SK-N-MC (cell line): ENCODE measurements around the gene MTA1.

Experiments used
- DNase-seq: peaks from one replicate; pipeline ENCODE4 v3.0.0-alpha.2; 2011; ENCODE audit warnings: low read depth, low spot score
- H3K27ac ChIP-seq: fragments of 200-600 bp; sonication (generic); 2 replicates; pipeline ENCODE4 v1.5.1; 2016; ENCODE audit warnings: mixed run types
- H3K36me3 ChIP-seq: fragments of 200-600 bp; sonication (generic); 2 replicates; pipeline ENCODE4 v1.6.1; 2017; ENCODE audit warnings: antibody characterized with exemption, low read length, mixed read lengths; ENCODE audit not compliant: insufficient read depth
- H3K4me3 ChIP-seq: fragments of 200-600 bp; sonication (generic); 2 replicates; pipeline ENCODE4 v1.5.1; 2016
- H3K9ac ChIP-seq: fragments of 200-600 bp; sonication (generic); 2 replicates; pipeline ENCODE4 v1.8.0; 2017; ENCODE audit warnings: mixed run types, mixed read lengths; ENCODE audit not compliant: insufficient read length
- H3K9me3 ChIP-seq: fragments of 200-600 bp; sonication (generic); 2 replicates; pipeline ENCODE4 v1.6.1; 2017; ENCODE audit warnings: low read depth, mild to moderate bottlenecking, antibody characterized with exemption, low read length, moderate library complexity, mixed read lengths
- EZH2 ChIP-seq: fragments of 200-600 bp; sonication (generic); IDR thresholded peaks from one replicate; pipeline ENCODE4 v1.6.1; 2017; ENCODE audit warnings: antibody characterized with exemption
- FOXP2 ChIP-seq: optimal IDR thresholded peaks from 2 replicates; pipeline ENCODE3; 2011; ENCODE audit warnings: mild to moderate bottlenecking, moderate library complexity; ENCODE audit not compliant: insufficient read depth; ENCODE audit errors: extremely low read length, control extremely low read depth
- POLR2AphosphoS5 ChIP-seq: IDR thresholded peaks from 2 replicates; pipeline ENCODE4 v1.6.1; 2012; ENCODE audit warnings: mild to moderate bottlenecking, low read depth, low read length, borderline replicate concordance

Gene MTA1

DNA sequence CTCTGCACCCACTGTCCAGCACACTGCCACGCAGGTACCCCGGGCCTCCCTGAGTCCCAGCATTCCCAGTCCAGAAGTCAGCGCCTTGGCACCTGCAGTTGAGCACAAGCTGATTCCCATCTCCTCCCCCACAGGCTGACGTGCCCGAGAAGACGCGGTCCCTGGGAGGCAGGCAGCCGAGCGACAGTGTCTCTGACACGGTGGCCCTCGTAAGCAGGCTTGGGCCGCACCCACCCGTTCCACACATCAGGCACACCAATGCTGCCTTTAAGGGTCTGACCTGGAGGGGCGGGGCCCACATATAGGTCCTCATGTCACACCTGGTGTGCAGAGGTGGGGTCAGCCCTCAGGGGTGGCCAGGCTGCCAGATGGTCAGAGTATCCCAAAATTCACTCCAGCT is 39.7 kb upstream of the MTA1 start:
- no peaks in the 10 kb centered on the region for H3K36me3 ChIP-seq
- DNase-seq, result no peak
- TF ChIP-seq EZH2 (no peak), FOXP2 (no peak), POLR2AphosphoS5 (no peak)

GRCh38 chr14:105380756-105381155 is 38.9 kb upstream of the MTA1 start:
- Histone ChIP-seq H3K36me3 (no peaks in the 10 kb centered on the region), H3K27ac (no peak overlapping the region), H3K4me3 (no peak overlapping the region), H3K9me3 (no peaks in the 10 kb centered on the region), H3K9ac (no peak overlapping the region)
- DNase-seq, result no peak
- no peak for TF ChIP-seq FOXP2
- no peak for TF ChIP-seq POLR2AphosphoS5
- TF ChIP-seq EZH2, result no peak

More for the DNA sequence above, 39.7 kb upstream of the MTA1 start:
- Histone ChIP-seq H3K9ac (no peak overlapping the region), H3K9me3 (no peaks in the 10 kb centered on the region), H3K4me3 (no peak overlapping the region), H3K27ac (no peak overlapping the region)

DNA sequence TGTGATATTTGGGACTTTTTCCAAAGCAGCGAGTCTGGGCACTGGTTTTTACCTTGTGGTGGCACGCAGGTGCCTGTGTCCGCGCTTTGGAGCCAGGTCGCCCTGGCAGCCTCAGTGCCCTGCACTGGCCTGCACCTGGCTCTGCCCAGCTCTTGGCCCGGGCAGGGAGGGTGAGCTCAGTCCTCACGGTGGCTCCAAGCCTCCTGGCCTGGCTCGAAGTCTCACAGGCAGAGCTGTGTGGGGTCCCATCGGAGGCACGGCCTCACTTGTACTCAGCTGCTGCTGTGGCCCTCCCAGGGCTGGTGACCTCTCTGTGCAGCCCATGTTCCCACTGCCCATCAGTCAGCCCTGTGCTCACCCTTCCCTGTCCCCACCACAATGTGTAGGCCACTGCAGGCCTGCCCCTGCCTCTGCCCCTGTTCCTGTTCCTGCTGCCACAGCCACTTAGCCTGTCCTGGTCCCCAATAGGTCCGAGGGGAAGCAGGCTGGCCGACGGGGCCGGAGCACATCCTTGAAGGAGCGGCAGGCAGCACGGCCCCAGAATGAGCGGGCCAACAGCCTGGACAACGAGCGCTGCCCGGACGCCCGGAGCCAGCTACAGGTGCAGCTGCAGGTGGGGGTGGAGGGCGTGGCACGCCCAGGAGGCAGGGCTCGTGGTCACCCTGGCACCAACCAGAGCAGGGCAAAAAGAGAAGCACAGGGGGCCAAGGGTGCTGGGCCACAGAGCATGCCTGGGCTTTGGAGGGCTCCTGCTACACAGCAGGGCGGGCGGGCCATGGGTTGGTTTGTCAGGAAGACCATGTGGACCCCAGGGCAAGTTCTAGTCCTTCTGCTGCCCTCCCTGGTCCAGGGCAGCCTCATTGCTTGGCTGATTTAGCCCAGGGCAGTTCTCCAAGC is 37.9 kb upstream of the MTA1 start:
- H3K4me3 ChIP-seq, result no peak overlapping the region
- DNase-seq, result no peak
- no peaks in the 10 kb centered on the region for H3K36me3 ChIP-seq
- no peak overlapping the region for H3K9ac ChIP-seq
- TF ChIP-seq FOXP2, result no peak
- TF ChIP-seq EZH2, result no peak
- H3K27ac ChIP-seq, result no peak overlapping the region
- no peaks in the 10 kb centered on the region for H3K9me3 ChIP-seq

DNA sequence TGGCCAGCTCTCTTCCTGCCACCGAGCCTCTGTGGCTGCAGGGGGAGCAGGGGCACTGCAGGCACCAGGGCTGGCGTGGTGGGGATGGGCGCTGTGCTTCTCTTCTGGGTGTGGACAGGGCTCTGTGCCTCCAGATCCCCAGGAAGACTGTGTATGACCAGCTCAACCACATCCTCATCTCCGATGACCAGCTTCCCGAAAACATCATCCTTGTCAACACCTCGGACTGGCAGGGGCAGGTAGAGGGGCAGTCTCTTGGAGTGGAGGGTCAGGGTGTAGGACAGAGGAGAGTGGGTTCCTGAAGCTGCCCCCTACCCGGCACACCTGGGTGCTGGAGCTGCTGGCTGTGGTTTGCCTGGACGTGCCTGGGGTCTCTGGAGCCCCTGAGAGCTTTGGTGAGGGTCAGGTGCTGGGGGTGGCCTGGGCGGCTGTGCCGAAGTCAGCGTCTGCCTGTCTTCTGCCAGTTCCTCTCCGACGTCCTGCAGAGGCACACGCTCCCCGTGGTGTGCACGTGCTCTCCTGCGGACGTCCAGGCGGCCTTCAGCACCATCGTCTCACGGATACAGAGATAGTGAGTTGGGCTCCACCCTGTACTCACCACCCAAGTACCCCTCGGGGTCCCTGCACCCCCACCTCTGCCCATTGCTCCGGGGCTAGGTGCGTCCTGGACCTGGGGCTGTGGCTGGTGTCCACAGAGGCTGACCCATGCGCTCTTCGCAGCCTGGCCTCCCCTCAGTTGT is 37.1 kb upstream of the MTA1 start:
- Histone ChIP-seq H3K27ac (no peak overlapping the region), H3K4me3 (no peak overlapping the region), H3K9me3 (no peaks in the 10 kb centered on the region), H3K36me3 (no peaks in the 10 kb centered on the region), H3K9ac (no peak overlapping the region)
- TF ChIP-seq FOXP2, result no peak
- no peak for TF ChIP-seq EZH2
- TF ChIP-seq POLR2AphosphoS5, result no peak
- no peak for DNase-seq

GRCh38 chr14:105383083-105383730 is 36.4 kb upstream of the MTA1 start:
- Histone ChIP-seq H3K27ac (no peak overlapping the region), H3K4me3 (no peak overlapping the region), H3K9ac (no peak overlapping the region), H3K9me3 (no peaks in the 10 kb centered on the region), H3K36me3 (no peaks in the 10 kb centered on the region)
- no peak for DNase-seq
- TF ChIP-seq FOXP2 (no peak), EZH2 (no peak), POLR2AphosphoS5 (no peak)

DNA sequence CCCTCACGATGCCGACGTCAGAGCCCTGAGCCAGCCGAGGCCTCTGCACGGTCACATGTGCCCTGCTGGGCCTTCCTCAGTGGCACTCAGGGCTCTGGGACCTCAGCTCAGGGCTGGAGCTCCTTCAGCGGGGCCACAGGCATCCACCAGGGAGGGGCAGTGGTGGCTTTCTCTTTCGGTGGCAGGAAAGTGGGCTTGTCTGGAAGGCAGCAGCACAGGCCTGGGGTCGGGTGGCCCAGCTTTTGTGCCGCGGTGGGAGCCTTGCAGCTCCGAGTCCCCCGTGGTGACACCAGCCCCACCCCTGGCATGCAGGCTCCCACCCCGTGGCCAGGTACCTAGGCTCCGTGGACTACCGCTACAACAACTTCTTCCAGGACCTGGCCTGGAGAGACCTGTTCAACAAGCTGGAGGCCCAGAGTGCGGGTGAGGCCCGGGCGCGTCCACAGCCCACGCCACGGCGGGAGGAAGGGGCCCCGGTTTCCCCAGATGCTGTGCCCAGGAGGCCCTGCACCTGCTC is 35.5 kb upstream of the MTA1 start:
- Histone ChIP-seq H3K27ac (no peak overlapping the region), H3K4me3 (no peak overlapping the region), H3K9me3 (no peaks in the 10 kb centered on the region), H3K36me3 (no peaks in the 10 kb centered on the region), H3K9ac (no peak overlapping the region)
- DNase-seq, result no peak
- TF ChIP-seq POLR2AphosphoS5 (no peak), FOXP2 (no peak), EZH2 (no peak)

DNA sequence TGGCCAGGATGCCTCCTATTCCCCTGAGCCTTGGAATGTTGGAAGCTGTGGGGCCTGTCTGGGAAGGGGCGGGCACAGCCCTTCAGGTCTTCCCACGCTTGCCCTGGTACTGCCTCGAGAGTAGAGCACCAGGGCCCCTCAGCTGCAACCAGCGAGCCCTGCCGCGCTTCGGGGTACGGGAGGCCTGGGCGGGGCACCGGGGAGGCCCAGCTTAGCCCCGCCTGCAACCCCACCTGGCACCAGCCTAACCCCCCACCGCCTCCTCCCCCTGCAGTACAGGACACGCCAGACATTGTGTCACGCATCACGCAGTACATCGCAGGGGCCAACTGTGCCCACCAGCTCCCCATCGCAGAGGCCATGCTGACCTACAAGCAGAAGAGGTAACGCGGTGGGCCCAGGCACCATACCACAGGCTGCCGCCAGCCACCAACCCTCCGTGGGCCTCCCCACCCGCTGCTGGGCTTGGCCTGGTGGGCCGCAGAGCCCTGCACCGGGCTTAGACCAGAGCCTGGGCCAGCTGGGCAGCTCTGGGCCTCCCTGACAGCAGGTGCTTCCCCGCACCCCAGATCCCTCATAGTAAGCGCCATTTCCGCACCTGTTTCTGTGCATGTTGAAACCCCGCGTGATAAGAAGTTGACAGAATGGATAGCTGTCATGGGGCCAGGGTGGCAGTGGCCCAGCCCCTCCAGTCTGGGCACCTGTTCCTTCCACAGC is 34.9 kb upstream of the MTA1 start:
- H3K36me3 ChIP-seq, result no peaks in the 10 kb centered on the region
- DNase-seq, result no peak
- no peaks in the 10 kb centered on the region for H3K9me3 ChIP-seq
- TF ChIP-seq EZH2, result no peak
- H3K9ac ChIP-seq, result no peak overlapping the region
- no peak overlapping the region for H3K27ac ChIP-seq
- no peak overlapping the region for H3K4me3 ChIP-seq

DNA sequence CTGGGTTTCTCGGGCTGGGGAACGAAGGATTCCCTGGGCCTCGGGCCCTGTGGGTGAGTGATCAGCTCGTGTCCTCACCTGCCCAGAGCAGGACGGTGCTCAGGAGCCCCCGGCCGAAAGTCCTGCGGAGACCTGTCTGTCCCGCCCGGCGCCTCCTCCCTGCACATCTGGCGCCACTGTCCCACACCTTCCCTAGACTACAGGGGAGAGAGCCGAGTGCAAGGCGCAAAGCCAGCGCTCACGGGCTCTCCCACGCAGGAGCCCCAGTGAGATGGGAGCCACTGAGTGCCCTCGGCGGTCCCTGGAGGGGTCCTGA is 34.3 kb upstream of the MTA1 start:
- Histone ChIP-seq H3K36me3 (no peaks in the 10 kb centered on the region), H3K27ac (no peak overlapping the region), H3K9me3 (no peaks in the 10 kb centered on the region), H3K4me3 (no peak overlapping the region), H3K9ac (no peak overlapping the region)
- TF ChIP-seq FOXP2, result no peak
- DNase-seq, result no peak
